HS-5 (cell line): ENCODE measurements around the gene SRA1.

Source experiments
- DNase-seq: peaks from one replicate; pipeline ENCODE4 v3.0.0-alpha.2; 2012; ENCODE audit warnings: low read depth

The SRA1 gene

GRCh38 chr5:140549237-140550144 is 7.8 kb downstream of the SRA1 start:
- no peak for DNase-seq

DNA sequence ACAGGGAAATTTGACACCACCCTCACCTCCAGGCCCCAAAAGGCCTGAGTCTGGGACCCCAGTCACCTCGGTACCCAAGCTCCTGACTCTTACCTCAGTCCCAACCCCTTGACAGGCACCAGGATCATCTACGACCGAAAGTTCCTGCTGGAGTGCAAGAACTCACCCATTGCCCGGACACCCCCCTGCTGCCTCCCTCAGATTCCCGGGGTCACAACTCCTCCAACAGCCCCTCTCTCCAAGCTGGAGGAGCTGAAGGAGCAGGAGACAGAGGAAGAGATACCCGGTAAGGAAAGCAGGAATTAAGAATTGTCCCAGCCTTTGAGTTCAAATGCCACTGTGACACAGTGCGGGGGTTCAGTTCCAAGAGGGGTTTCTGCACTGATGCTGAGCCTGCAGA is 8.5 kb downstream of the SRA1 start:
- DNase-seq, result no peak

GRCh38 chr5:140548300-140548688 is 9.0 kb downstream of the SRA1 start:
- no peak for DNase-seq

- peak; percentile 76 for DNase-seq
These were observed 9.6 kb downstream of the SRA1 start, which contains the start of gene EIF4EBP3 for GRCh38 chr5:140547508-140548299. Gene EIF4EBP3, plus strand, starts transcription at chr5:140547662. Its CDS starts 76 bp downstream, at chr5:140547738.

GRCh38 chr5:140546851-140547507 is 10.3 kb downstream of the SRA1 start:
- no peak for DNase-seq

DNA sequence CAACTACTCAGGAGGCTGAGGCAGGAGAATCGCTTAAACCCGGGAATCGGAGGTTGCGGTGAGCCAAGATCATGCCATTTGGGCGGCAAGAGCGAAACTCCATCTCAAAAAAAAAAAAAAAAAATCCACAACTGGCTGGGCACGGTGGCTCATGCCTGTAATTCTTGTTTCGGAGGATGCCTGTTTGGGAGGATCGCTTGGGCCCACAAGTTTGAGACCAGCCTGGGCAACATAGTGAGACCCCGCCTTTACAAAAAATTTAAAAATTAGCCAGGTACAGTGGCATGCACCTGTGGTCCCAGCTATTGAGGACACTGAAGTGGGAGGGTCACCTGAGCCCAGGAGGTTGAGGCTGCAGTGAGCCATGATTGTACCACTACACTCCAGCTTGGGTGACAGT is 11.7 kb downstream of the SRA1 start:
- no peak for DNase-seq

DNA sequence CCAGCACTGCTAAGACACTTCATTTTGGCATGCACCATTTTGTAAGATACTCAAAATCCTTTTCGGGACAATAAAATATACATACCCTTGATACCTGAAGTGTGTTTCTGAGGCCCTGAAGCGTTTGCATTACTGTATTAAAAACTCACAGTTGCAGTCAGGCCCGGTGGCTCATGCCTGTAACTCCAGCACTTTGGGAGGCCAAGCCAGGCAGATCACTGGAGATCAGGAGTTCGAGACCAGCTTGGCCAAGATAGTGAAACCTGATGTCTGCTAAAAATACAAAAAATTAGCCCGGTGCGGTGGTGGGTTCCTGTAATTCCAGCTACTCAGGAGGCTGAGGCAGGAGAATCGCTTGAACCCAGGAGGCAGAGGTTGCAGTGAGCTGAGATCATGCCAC is 12.3 kb downstream of the SRA1 start:
- DNase-seq, result no peak

GRCh38 chr5:140542972-140543371 is 14.3 kb downstream of the SRA1 start:
- no peak for DNase-seq

DNA sequence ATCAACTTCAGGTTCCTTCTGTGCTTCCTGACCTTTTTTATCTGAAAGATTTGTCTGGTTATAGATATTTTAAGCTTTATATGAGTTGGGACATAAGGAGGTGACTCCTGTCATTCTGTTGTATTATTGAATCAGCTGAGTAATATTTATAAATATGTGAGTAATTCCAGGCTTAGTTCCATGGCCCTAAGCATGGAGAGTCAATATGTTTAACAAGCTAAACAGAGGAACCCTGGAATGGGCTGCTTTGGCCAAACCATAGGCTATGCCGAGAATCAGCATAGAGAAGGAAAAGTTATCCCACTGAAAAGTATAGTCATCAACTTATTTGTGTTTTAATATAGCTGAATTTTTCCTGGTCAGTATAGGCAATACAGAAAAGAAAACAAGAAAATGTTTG is 17.0 kb downstream of the SRA1 start:
- DNase-seq, result no peak

DNA sequence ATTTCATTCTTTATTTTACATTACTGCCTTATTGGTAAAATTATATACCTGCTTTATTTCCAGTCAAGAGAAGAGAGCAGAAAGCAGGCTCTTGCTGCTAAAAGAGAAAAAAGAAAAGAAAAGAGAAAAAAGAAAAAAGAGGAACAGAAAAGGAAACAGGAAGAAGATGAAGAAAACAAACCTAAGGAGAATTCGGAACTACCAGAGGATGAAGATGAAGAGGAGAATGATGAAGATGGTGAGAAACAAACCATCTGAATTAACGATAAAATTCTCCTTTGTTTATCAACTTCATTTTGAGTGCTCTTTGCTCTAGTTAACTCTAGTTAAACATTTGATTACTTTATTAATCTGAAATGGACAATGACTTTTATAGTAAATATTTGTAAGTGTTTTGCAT is 33.3 kb downstream of the SRA1 start:
- no peak for DNase-seq

- DNase-seq, result no peak
These were observed 44.1 kb downstream of the SRA1 start for GRCh38 chr5:140513124-140513523.

GRCh38 chr5:140509898-140510297 is 47.4 kb downstream of the SRA1 start:
- DNase-seq, result no peak

DNA sequence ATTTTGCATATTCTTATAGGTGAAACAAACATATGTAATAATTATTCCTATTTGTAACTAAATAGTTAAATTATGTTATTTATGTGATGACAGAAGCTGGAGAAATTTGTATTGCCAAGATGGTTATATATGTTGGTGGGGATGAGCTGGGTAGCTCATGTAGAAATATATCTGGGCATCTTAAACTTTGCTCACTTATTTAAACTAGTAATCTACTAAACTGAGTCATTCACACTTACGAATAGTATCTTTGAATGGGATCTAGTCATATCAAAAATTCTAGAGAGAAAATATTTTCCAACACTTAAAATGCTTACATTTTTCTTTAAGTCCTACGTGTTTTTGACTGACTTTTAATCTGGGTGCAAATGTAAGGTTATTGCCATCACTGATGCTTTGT is 54.4 kb downstream of the SRA1 start:
- no peak for DNase-seq
